Activated CD4-positive, alpha-beta T cell treated with anti-CD3 and anti-CD28 coated beads, Interleukin-2, Interleukin-4, amounts not matched to agents 100 ng/mL and 50 ng/mL, durations not matched to agents 16 hours and 8 hours (primary cell): ENCODE results near the gene SFMBT1.
A peak's percentile ranks its signal among the peaks of the same experiment; 100 is the strongest.

ENCODE experiments used
- DNase-seq: peaks from one replicate; pipeline ENCODE4 v3.0.0-alpha.2; 2020; ENCODE audit warnings: low spot score

SFMBT1 gene

GRCh38 chr3:52917044-52917443, 128.8 kb downstream of the SFMBT1 start:
- DNase-seq = no peak

GRCh38 chr3:52915294-52915693, 130.6 kb downstream of the SFMBT1 start:
- DNase-seq = no peak

GRCh38 chr3:52912885-52913731, 132.8 kb downstream of the SFMBT1 start:
- no peak for DNase-seq

- no peak for DNase-seq
Measured at GRCh38 chr3:52910823-52911222, 135.1 kb downstream of the SFMBT1 start.

GRCh38 chr3:52907497-52907896, 138.4 kb downstream of the SFMBT1 start:
- DNase-seq = no peak

GRCh38 chr3:52904552-52904951, 141.3 kb downstream of the SFMBT1 start:
- no peak for DNase-seq

GRCh38 chr3:52904000-52904399, 141.9 kb downstream of the SFMBT1 start:
- no peak for DNase-seq

- DNase-seq = peak; percentile 90
Measured at GRCh38 chr3:52897130-52898122, 148.4 kb downstream of the SFMBT1 start, which contains the start of gene STIMATE. STIMATE (minus strand) TSS chr3:52897548; CDS start chr3:52897450, 98 bp downstream.

- no peak for DNase-seq
Measured at GRCh38 chr3:52896613-52897012, 149.3 kb downstream of the SFMBT1 start.

GRCh38 chr3:52896151-52896550, 149.7 kb downstream of the SFMBT1 start:
- DNase-seq = peak; percentile 22

GRCh38 chr3:52895418-52895817, 150.5 kb downstream of the SFMBT1 start:
- DNase-seq = peak; percentile 85

GRCh38 chr3:52894756-52895155, 151.1 kb downstream of the SFMBT1 start:
- no peak for DNase-seq

GRCh38 chr3:52893723-52894122, 152.2 kb downstream of the SFMBT1 start:
- no peak for DNase-seq

GRCh38 chr3:52892625-52893311, 153.1 kb downstream of the SFMBT1 start:
- peak; percentile 83 for DNase-seq

GRCh38 chr3:52892290-52892624, 153.6 kb downstream of the SFMBT1 start:
- DNase-seq = no peak

- DNase-seq = peak; percentile 23
Measured at GRCh38 chr3:52891615-52892081, 154.2 kb downstream of the SFMBT1 start.

GRCh38 chr3:52891164-52891563, 154.7 kb downstream of the SFMBT1 start:
- DNase-seq = peak; percentile 69

GRCh38 chr3:52890735-52891134, 155.1 kb downstream of the SFMBT1 start:
- peak; percentile 62 for DNase-seq

GRCh38 chr3:52889901-52890300, 156.0 kb downstream of the SFMBT1 start:
- no peak for DNase-seq

- no peak for DNase-seq
Measured at GRCh38 chr3:52887166-52887565, 158.7 kb downstream of the SFMBT1 start.

GRCh38 chr3:52886049-52886730, 159.7 kb downstream of the SFMBT1 start:
- no peak for DNase-seq
